GM18505 (cell line): ENCODE measurements around the gene TMEM161A.
"Not testable (repeated sequence)": the region's sequence is repeated elsewhere in the genome, so short reads cannot be mapped to it uniquely, and the experiment has no call there.

Experiments used
- ATAC-seq: cut with Tn5 transposase; IDR thresholded peaks from one replicate; pipeline ENCODE4 v1.9.1; 2021; ENCODE audit not compliant: unreplicated experiment
- POLR2A ChIP-seq: IDR thresholded peaks from 4 replicates; pipeline ENCODE4 v1.6.1; 2011; ENCODE audit warnings: borderline replicate concordance; ENCODE audit not compliant: insufficient read depth, insufficient read length; ENCODE audit errors: extremely low read depth

The TMEM161A gene

GRCh38 chr19:19169236-19170052 lies 31.2 kb upstream of the TMEM161A start:
- no peak for ATAC-seq
- TF ChIP-seq POLR2A: no peak

- no peak for ATAC-seq
- TF ChIP-seq POLR2A: no peak
These were observed 29.3 kb upstream of the TMEM161A start for GRCh38 chr19:19167612-19168011.

GRCh38 chr19:19165396-19165795 lies 27.1 kb upstream of the TMEM161A start:
- no peak for TF ChIP-seq POLR2A
- no peak for ATAC-seq

GRCh38 chr19:19162495-19162894 lies 24.2 kb upstream of the TMEM161A start:
- no peak for ATAC-seq
- no peak for TF ChIP-seq POLR2A

- no peak for ATAC-seq
- TF ChIP-seq POLR2A: no peak
These were observed 22.3 kb upstream of the TMEM161A start for GRCh38 chr19:19160461-19161035.

GRCh38 chr19:19159534-19159933 lies 21.3 kb upstream of the TMEM161A start:
- TF ChIP-seq POLR2A: no peak
- no peak for ATAC-seq

- ATAC-seq: no peak
- TF ChIP-seq POLR2A: no peak
These were observed 19.5 kb upstream of the TMEM161A start for GRCh38 chr19:19157808-19158207.

GRCh38 chr19:19155495-19156219 lies 17.4 kb upstream of the TMEM161A start:
- TF ChIP-seq POLR2A: no peak
- peak; percentile 45 for ATAC-seq

GRCh38 chr19:19154768-19155494 lies 16.7 kb upstream of the TMEM161A start:
- ATAC-seq: no peak

GRCh38 chr19:19152668-19153384 lies 14.5 kb upstream of the TMEM161A start:
- TF ChIP-seq POLR2A: no peak
- no peak for ATAC-seq

More at GRCh38 chr19:19154768-19155494, 16.7 kb upstream of the TMEM161A start:
- TF ChIP-seq POLR2A: no peak

GRCh38 chr19:19151418-19151817 lies 13.1 kb upstream of the TMEM161A start:
- no peak for ATAC-seq
- TF ChIP-seq POLR2A: no peak

- ATAC-seq: no peak
- no peak for TF ChIP-seq POLR2A
These were observed 11.2 kb upstream of the TMEM161A start for GRCh38 chr19:19149435-19149834.

GRCh38 chr19:19148504-19148903 lies 10.2 kb upstream of the TMEM161A start:
- ATAC-seq: not testable (repeated sequence)

- ATAC-seq: no peak
- no peak for TF ChIP-seq POLR2A
These were observed 9.1 kb upstream of the TMEM161A start for GRCh38 chr19:19147344-19147743.
